GM12878 (cell line): ENCODE data around the gene SRXN1.

Source experiments
- ATF3 ChIP-seq: IDR thresholded peaks from 2 replicates; pipeline ENCODE4 v1.6.1; 2011; ENCODE audit warnings: low read depth, mild to moderate bottlenecking, low read length, moderate library complexity, borderline replicate concordance; ENCODE audit errors: extremely low read depth
- POLR2AphosphoS2 ChIP-seq: IDR thresholded peaks from 2 replicates; pipeline ENCODE4 v1.6.1; 2011; ENCODE audit warnings: low read depth, mild to moderate bottlenecking, low read length, improper control_type of control experiment, moderate library complexity
- REST ChIP-seq: IDR thresholded peaks from 2 replicates; pipeline ENCODE4 v1.6.1; 2012; ENCODE audit warnings: mild to moderate bottlenecking, low read depth, low read length
- RFX5 ChIP-seq: IDR thresholded peaks from 2 replicates; pipeline ENCODE4 v1.6.1; 2011; ENCODE audit warnings: low read depth, low read length, improper control_type of control experiment
- WRNIP1 ChIP-seq: IDR thresholded peaks from 2 replicates; pipeline ENCODE4 v1.6.1; 2011; ENCODE audit warnings: low read depth, low read length, improper control_type of control experiment, borderline replicate concordance

GRCh38 chr20:638579-638978 is 14.4 kb downstream of the SRXN1 start:
- TF ChIP-seq POLR2AphosphoS2 (no peak), ATF3 (no peak), REST (no peak), WRNIP1 (no peak), RFX5 (no peak)
